H1 (cell line): ENCODE data around the gene KCNMA1. TPM values are rescaled to one million over a fixed set of nuclear protein-coding genes. Genes with fewer than 3 reads are reported as not detected.

ENCODE experiments used
- JUN ChIP-seq: IDR thresholded peaks from 2 replicates; pipeline ENCODE4 v1.6.1; 2011; ENCODE audit warnings: low read depth, mild to moderate bottlenecking, improper control_type of control experiment, low read length
- RAD21 ChIP-seq, 2 experiments: IDR thresholded peaks in 1 of 2; conservative IDR thresholded peaks in 1 of 2; 2 replicates each; pipeline ENCODE4 v1.6.1; 2011; ENCODE audit warnings: low read depth in 2 of 2, low read length in 2 of 2, improper control_type of control experiment in 1 of 2, inconsistent platforms in 1 of 2, mild to moderate bottlenecking in 1 of 2, moderate library complexity in 1 of 2
- TCF12 ChIP-seq: IDR thresholded peaks from 2 replicates; pipeline ENCODE4 v1.6.1; 2011; ENCODE audit warnings: low read depth, mild to moderate bottlenecking, low read length
- TEAD4 ChIP-seq: IDR thresholded peaks from 2 replicates; pipeline ENCODE4 v1.6.1; 2012; ENCODE audit warnings: low read depth, low read length, inconsistent platforms, mixed read lengths
- YY1 ChIP-seq: IDR thresholded peaks from 2 replicates; pipeline ENCODE4 v1.6.1; 2011; ENCODE audit warnings: low read depth, mild to moderate bottlenecking, low read length
- polyA plus RNA-seq, 7 experiments: library from polyadenylated mRNA; depleted of rRNA in 3 of 7; stranded (reverse) in 5 of 7; unstranded in 2 of 7; fragments of >200 nt in 5 of 7; fragments of 200-250 nt in 2 of 7; gene quantifications; 1 replicate in 5 of 7; 2 replicates in 1 of 7; 4 replicates in 1 of 7; pipeline versions ENCODE4 v1.2.1 to v1.2.3, GENCODE V29; 2011 to 2013; ENCODE audit warnings: missing spikeins in 2 of 7, mixed read lengths in 2 of 7
- total RNA-seq: library from RNA; stranded (reverse); fragmentation: NEBNext Ultra II Directional; extraction: Animal tissue kit (Norgen Biotek cat#: 25700); gene quantifications from 2 replicates; pipeline ENCODE4 v1.2.1, GENCODE V29; 2021
- TF ChIP-seq, protein P1 (sequence below): fragments of 300-600 bp; sonication (generic); IDR thresholded peaks from 2 replicates; pipeline ENCODE4 v1.7.1; 2012; ENCODE audit warnings: low read length, moderate library complexity, mild to moderate bottlenecking, inconsistent platforms; ENCODE audit not compliant: insufficient replicate concordance
- TF ChIP-seq, protein P2 (sequence below), 3 experiments: IDR thresholded peaks; 1 replicate in 2 of 3; 2 replicates in 1 of 3; pipeline versions ENCODE4 v1.5.1 to v1.6.1; 2011; ENCODE audit warnings: low read length in 3 of 3, mild to moderate bottlenecking in 3 of 3, inconsistent platforms in 2 of 3, low read depth in 1 of 3, moderate library complexity in 1 of 3; ENCODE audit not compliant: insufficient read depth in 1 of 3; ENCODE audit errors: control extremely low read depth in 1 of 3

KCNMA1 gene
- total and polyA plus RNA-seq, 2 of the 8 experiments (the other 6 are each of a cell fraction or from before 2014, with no cell fraction given) = 10.2 to 11.1 TPM

DNA sequence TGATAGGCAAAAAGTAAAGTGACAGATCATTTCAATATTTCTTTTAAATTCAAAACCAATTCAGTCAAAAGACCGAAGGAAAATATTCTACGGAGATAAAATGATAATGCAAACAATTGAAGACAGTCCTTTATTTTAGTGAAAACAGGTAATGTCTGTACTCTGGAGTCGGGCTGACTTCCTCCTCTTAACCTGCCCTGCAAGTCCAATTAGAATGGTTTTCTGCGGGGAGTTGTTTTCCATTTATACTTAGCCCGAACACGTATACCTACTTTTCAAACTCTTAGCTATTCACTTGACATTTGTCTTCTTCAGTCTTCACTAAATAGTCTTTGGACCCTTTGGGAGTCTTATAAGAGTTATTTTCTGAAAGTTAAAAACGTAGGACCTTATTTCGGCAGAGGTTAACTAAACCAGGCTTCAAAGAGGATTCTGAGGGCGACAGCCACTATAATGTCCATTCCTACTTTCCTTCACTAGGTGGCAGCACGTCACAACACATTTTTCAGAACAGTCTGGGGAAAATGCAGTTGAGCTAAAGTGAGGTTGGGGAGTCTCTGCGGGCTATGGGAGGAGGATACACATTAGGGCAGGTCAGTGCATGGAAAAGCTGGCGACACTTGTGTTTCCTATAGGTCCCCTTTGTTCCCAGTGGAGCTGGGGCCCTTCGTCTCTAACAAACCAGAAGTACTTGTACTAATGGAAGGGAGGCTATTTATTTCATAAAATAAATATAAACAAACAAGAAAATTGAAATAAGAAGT lies 472.0 kb downstream of the KCNMA1 start (continued):
- TF ChIP-seq, protein P1, sequence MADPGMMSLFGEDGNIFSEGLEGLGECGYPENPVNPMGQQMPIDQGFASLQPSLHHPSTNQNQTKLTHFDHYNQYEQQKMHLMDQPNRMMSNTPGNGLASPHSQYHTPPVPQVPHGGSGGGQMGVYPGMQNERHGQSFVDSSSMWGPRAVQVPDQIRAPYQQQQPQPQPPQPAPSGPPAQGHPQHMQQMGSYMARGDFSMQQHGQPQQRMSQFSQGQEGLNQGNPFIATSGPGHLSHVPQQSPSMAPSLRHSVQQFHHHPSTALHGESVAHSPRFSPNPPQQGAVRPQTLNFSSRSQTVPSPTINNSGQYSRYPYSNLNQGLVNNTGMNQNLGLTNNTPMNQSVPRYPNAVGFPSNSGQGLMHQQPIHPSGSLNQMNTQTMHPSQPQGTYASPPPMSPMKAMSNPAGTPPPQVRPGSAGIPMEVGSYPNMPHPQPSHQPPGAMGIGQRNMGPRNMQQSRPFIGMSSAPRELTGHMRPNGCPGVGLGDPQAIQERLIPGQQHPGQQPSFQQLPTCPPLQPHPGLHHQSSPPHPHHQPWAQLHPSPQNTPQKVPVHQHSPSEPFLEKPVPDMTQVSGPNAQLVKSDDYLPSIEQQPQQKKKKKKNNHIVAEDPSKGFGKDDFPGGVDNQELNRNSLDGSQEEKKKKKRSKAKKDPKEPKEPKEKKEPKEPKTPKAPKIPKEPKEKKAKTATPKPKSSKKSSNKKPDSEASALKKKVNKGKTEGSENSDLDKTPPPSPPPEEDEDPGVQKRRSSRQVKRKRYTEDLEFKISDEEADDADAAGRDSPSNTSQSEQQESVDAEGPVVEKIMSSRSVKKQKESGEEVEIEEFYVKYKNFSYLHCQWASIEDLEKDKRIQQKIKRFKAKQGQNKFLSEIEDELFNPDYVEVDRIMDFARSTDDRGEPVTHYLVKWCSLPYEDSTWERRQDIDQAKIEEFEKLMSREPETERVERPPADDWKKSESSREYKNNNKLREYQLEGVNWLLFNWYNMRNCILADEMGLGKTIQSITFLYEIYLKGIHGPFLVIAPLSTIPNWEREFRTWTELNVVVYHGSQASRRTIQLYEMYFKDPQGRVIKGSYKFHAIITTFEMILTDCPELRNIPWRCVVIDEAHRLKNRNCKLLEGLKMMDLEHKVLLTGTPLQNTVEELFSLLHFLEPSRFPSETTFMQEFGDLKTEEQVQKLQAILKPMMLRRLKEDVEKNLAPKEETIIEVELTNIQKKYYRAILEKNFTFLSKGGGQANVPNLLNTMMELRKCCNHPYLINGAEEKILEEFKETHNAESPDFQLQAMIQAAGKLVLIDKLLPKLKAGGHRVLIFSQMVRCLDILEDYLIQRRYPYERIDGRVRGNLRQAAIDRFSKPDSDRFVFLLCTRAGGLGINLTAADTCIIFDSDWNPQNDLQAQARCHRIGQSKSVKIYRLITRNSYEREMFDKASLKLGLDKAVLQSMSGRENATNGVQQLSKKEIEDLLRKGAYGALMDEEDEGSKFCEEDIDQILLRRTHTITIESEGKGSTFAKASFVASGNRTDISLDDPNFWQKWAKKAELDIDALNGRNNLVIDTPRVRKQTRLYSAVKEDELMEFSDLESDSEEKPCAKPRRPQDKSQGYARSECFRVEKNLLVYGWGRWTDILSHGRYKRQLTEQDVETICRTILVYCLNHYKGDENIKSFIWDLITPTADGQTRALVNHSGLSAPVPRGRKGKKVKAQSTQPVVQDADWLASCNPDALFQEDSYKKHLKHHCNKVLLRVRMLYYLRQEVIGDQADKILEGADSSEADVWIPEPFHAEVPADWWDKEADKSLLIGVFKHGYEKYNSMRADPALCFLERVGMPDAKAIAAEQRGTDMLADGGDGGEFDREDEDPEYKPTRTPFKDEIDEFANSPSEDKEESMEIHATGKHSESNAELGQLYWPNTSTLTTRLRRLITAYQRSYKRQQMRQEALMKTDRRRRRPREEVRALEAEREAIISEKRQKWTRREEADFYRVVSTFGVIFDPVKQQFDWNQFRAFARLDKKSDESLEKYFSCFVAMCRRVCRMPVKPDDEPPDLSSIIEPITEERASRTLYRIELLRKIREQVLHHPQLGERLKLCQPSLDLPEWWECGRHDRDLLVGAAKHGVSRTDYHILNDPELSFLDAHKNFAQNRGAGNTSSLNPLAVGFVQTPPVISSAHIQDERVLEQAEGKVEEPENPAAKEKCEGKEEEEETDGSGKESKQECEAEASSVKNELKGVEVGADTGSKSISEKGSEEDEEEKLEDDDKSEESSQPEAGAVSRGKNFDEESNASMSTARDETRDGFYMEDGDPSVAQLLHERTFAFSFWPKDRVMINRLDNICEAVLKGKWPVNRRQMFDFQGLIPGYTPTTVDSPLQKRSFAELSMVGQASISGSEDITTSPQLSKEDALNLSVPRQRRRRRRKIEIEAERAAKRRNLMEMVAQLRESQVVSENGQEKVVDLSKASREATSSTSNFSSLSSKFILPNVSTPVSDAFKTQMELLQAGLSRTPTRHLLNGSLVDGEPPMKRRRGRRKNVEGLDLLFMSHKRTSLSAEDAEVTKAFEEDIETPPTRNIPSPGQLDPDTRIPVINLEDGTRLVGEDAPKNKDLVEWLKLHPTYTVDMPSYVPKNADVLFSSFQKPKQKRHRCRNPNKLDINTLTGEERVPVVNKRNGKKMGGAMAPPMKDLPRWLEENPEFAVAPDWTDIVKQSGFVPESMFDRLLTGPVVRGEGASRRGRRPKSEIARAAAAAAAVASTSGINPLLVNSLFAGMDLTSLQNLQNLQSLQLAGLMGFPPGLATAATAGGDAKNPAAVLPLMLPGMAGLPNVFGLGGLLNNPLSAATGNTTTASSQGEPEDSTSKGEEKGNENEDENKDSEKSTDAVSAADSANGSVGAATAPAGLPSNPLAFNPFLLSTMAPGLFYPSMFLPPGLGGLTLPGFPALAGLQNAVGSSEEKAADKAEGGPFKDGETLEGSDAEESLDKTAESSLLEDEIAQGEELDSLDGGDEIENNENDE = peak; percentile 52
- TF ChIP-seq YY1 (no peak), TEAD4 (0 out of 2 replicates have a peak, but pooled peaks have one; percentile 56), RAD21 (IDR thresholded peaks at IDR 0.05 in 1 of 2, conservative IDR thresholded peaks at IDR 0.05 in 1 of 2; ENCODE audit: low read depth in 2 of 2, low read length in 2 of 2) (peak; percentile 91 to 95), TCF12 (no peak), JUN (no peak)
- TF ChIP-seq, protein P2, sequence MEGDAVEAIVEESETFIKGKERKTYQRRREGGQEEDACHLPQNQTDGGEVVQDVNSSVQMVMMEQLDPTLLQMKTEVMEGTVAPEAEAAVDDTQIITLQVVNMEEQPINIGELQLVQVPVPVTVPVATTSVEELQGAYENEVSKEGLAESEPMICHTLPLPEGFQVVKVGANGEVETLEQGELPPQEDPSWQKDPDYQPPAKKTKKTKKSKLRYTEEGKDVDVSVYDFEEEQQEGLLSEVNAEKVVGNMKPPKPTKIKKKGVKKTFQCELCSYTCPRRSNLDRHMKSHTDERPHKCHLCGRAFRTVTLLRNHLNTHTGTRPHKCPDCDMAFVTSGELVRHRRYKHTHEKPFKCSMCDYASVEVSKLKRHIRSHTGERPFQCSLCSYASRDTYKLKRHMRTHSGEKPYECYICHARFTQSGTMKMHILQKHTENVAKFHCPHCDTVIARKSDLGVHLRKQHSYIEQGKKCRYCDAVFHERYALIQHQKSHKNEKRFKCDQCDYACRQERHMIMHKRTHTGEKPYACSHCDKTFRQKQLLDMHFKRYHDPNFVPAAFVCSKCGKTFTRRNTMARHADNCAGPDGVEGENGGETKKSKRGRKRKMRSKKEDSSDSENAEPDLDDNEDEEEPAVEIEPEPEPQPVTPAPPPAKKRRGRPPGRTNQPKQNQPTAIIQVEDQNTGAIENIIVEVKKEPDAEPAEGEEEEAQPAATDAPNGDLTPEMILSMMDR (IDR thresholded peaks at IDR 0.05; ENCODE audit: control extremely low read depth in 1 of 3, insufficient read depth in 1 of 3, low read depth in 1 of 3, low read length in 3 of 3) = peak; percentile 26 to 84 (median 71)
